ENCODE data around the gene DICER1.

DICER1 gene

GRCh38 chr14:95054346-95055280, 102.7 kb downstream of the DICER1 start:
- no peak for DNase-seq

GRCh38 chr14:95052016-95052585, 105.2 kb downstream of the DICER1 start:
- DNase-seq: no peak

- DNase-seq: no peak
Measured at GRCh38 chr14:95049952-95050351, 107.4 kb downstream of the DICER1 start.

GRCh38 chr14:95048771-95049312, 108.5 kb downstream of the DICER1 start:
- no peak for DNase-seq

GRCh38 chr14:95047754-95048153, 109.6 kb downstream of the DICER1 start:
- DNase-seq: no peak

GRCh38 chr14:95046711-95047681, 110.3 kb downstream of the DICER1 start:
- no peak for DNase-seq

GRCh38 chr14:95045836-95046430, 111.4 kb downstream of the DICER1 start:
- no peak for DNase-seq

- no peak for DNase-seq
Measured at GRCh38 chr14:95045106-95045701, 112.1 kb downstream of the DICER1 start.

GRCh38 chr14:95044463-95045105, 112.7 kb downstream of the DICER1 start:
- DNase-seq: no peak

- peak; percentile 50 for DNase-seq
Measured at GRCh38 chr14:95043732-95044462, 113.4 kb downstream of the DICER1 start.

- no peak for DNase-seq
Measured at GRCh38 chr14:95043314-95043713, 114.0 kb downstream of the DICER1 start.

- no peak for DNase-seq
Measured at GRCh38 chr14:95041477-95042020, 115.8 kb downstream of the DICER1 start.

- DNase-seq: peak; percentile 25
Measured at GRCh38 chr14:95040708-95041476, 116.4 kb downstream of the DICER1 start.

GRCh38 chr14:95039993-95040348, 117.4 kb downstream of the DICER1 start:
- DNase-seq: no peak

- DNase-seq: no peak
Measured at GRCh38 chr14:95039259-95039992, 117.9 kb downstream of the DICER1 start.

GRCh38 chr14:95038521-95039250, 118.6 kb downstream of the DICER1 start:
- no peak for DNase-seq

- no peak for DNase-seq
Measured at GRCh38 chr14:95037273-95037672, 120.1 kb downstream of the DICER1 start.
